ENCODE data around the gene CBFA2T2.

DNA sequence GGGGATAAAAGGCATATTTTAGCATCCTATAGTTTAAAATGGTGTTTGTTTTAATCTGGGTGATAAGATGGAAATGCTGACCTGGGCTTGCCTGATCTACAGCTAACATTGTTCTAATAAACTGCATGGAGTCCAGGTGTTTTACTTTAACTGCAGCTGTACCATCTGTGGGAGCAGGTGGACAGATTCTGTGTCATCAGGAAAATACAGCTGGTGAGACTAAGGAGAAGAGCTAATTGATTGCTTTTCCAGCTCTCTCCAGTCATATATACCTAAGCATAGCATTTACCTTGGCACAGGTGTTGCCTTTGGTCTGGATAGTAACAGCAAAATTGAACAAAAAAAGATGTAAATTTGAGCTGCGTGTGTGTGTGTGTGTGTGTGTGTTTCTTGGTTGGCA, 31.6 kb downstream of the CBFA2T2 start:
- no peak for TF ChIP-seq ZNF274 (IDR thresholded peaks at IDR 0.05; ENCODE audit: low read depth, low read length)
- TF ChIP-seq SUZ12 (IDR thresholded peaks at IDR 0.05; ENCODE audit: extremely low read depth, insufficient read depth, insufficient read length), result no peak
- no peak for TF ChIP-seq YY1 (IDR thresholded peaks at IDR 0.05; ENCODE audit: insufficient read depth, insufficient read length)

All from NT2/D1 (cell line).